Esophagus muscularis mucosa (tissue), 4 donors: ENCODE measurements around the gene KCNJ15.

Source experiments
- EP300 ChIP-seq: sonication (generic); formaldehyde crosslinking; IDR thresholded peaks from one replicate; pipeline ENCODE4 v1.6.1; 2017; ENCODE audit warnings: antibody characterized with exemption
- POLR2A ChIP-seq: fragments of 450-650 bp; IDR thresholded peaks from one replicate; pipeline ENCODE4 v1.6.1; 2017; ENCODE audit warnings: antibody characterized with exemption, moderate library complexity, mild to moderate bottlenecking, low read depth
- POLR2AphosphoS5 ChIP-seq, 2 donors: sonication (generic); formaldehyde crosslinking; IDR thresholded peaks; one replicate each; pipeline ENCODE4 v1.6.1; 2017; ENCODE audit warnings: antibody characterized with exemption in 2 of 2
- TF ChIP-seq, protein P1 (sequence below), 3 experiments: fragments of 200-600 bp in 2 of 3; fragments of 450-650 bp in 1 of 3; sonication (generic) in 2 of 3; IDR thresholded peaks; one replicate each; pipeline ENCODE4 v1.5.1; 2017 to 2019; ENCODE audit warnings: antibody characterized with exemption in 3 of 3, mild to moderate bottlenecking in 2 of 3, moderate library complexity in 1 of 3

GRCh38 chr21:38264571-38264970 lies 7.8 kb downstream of the KCNJ15 start:
- no peak for TF ChIP-seq POLR2A
- TF ChIP-seq, protein P1, sequence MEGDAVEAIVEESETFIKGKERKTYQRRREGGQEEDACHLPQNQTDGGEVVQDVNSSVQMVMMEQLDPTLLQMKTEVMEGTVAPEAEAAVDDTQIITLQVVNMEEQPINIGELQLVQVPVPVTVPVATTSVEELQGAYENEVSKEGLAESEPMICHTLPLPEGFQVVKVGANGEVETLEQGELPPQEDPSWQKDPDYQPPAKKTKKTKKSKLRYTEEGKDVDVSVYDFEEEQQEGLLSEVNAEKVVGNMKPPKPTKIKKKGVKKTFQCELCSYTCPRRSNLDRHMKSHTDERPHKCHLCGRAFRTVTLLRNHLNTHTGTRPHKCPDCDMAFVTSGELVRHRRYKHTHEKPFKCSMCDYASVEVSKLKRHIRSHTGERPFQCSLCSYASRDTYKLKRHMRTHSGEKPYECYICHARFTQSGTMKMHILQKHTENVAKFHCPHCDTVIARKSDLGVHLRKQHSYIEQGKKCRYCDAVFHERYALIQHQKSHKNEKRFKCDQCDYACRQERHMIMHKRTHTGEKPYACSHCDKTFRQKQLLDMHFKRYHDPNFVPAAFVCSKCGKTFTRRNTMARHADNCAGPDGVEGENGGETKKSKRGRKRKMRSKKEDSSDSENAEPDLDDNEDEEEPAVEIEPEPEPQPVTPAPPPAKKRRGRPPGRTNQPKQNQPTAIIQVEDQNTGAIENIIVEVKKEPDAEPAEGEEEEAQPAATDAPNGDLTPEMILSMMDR (IDR thresholded peaks at IDR 0.05): no peak
- TF ChIP-seq EP300: no peak
- no peak for TF ChIP-seq POLR2AphosphoS5 (IDR thresholded peaks at IDR 0.05)
